Measurements from ENCODE around the gene RAC2. TPM values are rescaled to one million over a fixed set of nuclear protein-coding genes. Genes with fewer than 3 reads are reported as not detected.

RAC2 gene
- total and polyA plus RNA-seq, 4 donors: 16.7 to 217 (median 55.2) TPM

DNA sequence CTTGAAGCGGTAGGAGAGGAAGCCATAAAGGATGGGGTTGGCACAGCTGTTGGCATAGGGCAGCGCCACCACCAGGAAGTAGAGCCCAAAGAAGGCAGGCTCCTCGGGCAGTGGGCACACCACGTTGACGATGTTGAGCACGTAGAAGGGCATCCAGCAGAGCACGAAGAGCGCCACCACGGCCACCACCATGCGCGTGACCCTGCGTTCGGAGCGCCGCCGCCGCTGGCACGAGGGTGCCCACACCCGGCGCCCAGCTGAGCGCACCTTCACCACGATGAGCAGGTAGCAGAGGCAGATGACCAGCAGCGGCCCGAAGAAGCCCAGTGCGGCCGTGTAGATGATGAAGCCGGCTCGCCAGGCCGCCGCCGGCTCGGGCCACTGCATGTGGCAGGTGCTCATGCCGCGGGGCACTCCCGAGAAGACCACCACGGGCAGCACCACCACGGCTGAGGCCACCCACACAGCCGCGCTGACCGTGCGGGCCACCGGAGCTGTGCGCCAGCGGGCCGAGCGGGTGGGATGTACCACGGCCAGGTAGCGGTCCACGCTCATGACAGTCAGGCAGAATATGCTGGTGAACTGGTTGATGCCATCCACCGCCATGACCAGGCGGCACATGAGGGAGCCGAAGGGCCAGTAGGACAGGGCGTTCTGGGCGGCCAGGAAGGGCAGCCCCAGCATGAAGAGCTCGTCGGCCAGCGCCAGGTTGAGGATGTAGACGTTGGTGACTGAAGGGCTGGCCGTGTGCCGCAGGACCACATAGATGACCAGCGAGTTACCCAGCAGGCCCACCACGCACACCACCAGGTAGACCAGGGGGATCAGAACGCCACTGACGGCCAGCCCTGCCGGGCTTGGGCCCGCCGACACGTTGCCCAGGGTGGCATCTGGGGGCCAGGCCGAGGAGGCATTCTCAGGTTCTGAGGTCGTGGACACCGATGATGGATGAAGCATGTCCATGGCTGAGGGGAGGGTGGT, 36.9 kb downstream of the RAC2 start:
- Histone ChIP-seq H3K27me3 (ENCODE audit: control insufficient read depth in 3 of 3, insufficient read depth in 3 of 3, low read length in 2 of 3) (peaks cover 0 to 1% (median 0%) of the 10 kb centered on the region in 3 donors), H3K27ac (ENCODE audit: low read depth in 1 of 2, low read length in 1 of 2) (no peak overlapping the region), H3K36me3 (ENCODE audit: control insufficient read depth in 4 of 4, insufficient read depth in 4 of 4, low read length in 4 of 4) (no peaks in the 10 kb centered on the region), H3K4me1 (ENCODE audit: control insufficient read depth in 5 of 5, insufficient read depth in 5 of 5, low read length in 5 of 5) (peaks cover 0 to 5% (median 0%) of the 10 kb centered on the region in 5 donors), H3K9me3 (ENCODE audit: control insufficient read depth in 4 of 4, insufficient read depth in 3 of 4, low read length in 3 of 4) (no peaks in the 10 kb centered on the region), H3K4me3 (no peak overlapping the region), H3K9ac (ENCODE audit: insufficient read depth in 1 of 2, low read length in 2 of 2) (no peak overlapping the region)
- no peak for DNase-seq
- TF ChIP-seq, protein P1, sequence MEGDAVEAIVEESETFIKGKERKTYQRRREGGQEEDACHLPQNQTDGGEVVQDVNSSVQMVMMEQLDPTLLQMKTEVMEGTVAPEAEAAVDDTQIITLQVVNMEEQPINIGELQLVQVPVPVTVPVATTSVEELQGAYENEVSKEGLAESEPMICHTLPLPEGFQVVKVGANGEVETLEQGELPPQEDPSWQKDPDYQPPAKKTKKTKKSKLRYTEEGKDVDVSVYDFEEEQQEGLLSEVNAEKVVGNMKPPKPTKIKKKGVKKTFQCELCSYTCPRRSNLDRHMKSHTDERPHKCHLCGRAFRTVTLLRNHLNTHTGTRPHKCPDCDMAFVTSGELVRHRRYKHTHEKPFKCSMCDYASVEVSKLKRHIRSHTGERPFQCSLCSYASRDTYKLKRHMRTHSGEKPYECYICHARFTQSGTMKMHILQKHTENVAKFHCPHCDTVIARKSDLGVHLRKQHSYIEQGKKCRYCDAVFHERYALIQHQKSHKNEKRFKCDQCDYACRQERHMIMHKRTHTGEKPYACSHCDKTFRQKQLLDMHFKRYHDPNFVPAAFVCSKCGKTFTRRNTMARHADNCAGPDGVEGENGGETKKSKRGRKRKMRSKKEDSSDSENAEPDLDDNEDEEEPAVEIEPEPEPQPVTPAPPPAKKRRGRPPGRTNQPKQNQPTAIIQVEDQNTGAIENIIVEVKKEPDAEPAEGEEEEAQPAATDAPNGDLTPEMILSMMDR (IDR thresholded peaks at IDR 0.05; ENCODE audit: control extremely low read depth, extremely low read depth): no peak
- no peak for ATAC-seq (ENCODE audit: insufficient read depth, low FRiP score)
- 89 to 90% methylated on average over 68 to 71 of the region's 71 CpGs for WGBS, 2 donors

DNA sequence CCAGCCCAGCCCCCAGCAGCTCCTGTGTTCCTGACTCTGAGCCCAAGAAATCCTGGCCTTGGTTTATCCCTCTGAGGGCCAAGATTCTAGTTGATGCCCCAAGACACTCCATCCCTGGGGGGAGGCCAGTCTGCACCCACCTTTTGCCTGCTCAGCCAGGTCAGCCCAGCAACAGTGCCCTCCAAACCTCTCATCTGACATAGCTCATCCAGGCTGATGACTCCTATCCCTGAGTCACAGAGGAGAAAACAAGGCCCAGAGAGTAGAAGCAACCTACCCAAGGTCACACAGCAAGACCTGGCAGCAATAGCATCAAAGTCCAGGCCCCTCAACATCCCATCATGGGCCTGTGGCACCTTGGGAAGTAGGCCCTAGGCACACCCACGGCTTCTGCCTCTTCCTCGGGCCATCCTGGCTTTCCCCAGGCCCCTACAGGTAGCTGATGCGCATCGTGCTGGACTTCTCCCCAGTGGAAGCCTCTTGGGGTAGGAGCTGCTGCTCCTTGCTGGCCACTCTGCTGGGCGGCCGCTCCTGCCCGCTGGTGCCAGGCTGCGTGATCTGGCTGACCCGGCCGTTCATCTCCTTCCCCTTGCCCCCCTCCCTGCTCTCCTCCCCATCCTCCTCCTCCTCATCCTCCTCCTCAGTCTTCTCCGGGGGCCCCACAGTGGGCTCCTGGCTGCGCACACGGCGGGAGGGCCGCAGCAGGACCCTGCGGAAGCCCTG, 37.8 kb downstream of the RAC2 start:
- ATAC-seq (ENCODE audit: insufficient read depth, low FRiP score) (no peak), DNase-seq (no peak)
- TF ChIP-seq, protein P1 (IDR thresholded peaks at IDR 0.05; ENCODE audit: control extremely low read depth, extremely low read depth): no peak
- Histone ChIP-seq H3K9ac (ENCODE audit: insufficient read depth in 1 of 2, low read length in 2 of 2) (no peak overlapping the region), H3K27ac (ENCODE audit: low read depth in 1 of 2, low read length in 1 of 2) (no peak overlapping the region), H3K36me3 (ENCODE audit: control insufficient read depth in 4 of 4, insufficient read depth in 4 of 4, low read length in 4 of 4) (no peaks in the 10 kb centered on the region), H3K9me3 (ENCODE audit: control insufficient read depth in 4 of 4, insufficient read depth in 3 of 4, low read length in 3 of 4) (no peaks in the 10 kb centered on the region), H3K4me1 (ENCODE audit: control insufficient read depth in 5 of 5, insufficient read depth in 5 of 5, low read length in 5 of 5) (no peaks in the 10 kb centered on the region), H3K27me3 (ENCODE audit: control insufficient read depth in 3 of 3, insufficient read depth in 3 of 3, low read length in 2 of 3) (no peaks in the 10 kb centered on the region), H3K4me3 (no peak overlapping the region)
- 88 to 89% methylated on average over 15 to 16 of the region's 16 CpGs for WGBS, 2 donors

DNA sequence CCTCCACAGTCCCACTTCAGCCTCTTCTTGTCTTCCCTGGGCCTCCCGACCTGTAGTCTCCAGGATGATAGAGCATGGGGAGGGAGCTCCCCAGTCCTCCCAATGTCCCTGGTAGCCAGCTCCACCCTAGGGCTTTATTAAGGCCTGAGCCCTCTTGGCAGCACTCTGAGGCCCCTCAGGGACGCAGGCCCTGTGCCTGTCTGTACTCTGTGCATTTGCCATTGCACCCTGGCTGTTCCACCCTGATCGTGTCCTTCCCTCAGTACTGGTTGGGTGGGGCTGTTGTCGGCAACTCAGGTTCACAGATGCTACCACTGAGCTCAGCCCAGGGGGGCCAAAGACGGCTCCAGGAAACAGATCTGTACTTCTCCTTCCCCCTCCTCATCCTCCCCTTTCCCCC, 39.0 kb downstream of the RAC2 start:
- TF ChIP-seq, protein P1 (IDR thresholded peaks at IDR 0.05; ENCODE audit: control extremely low read depth, extremely low read depth): no peak
- WGBS, 2 donors: 81 to 86% methylated on average over 5 of the region's 5 CpGs
- no peak overlapping the region for H3K27ac ChIP-seq (ENCODE audit: low read depth in 1 of 2, low read length in 1 of 2)
- H3K9ac ChIP-seq (ENCODE audit: insufficient read depth in 1 of 2, low read length in 2 of 2): no peak overlapping the region
- no peak for DNase-seq
- H3K27me3 ChIP-seq (ENCODE audit: control insufficient read depth in 3 of 3, insufficient read depth in 3 of 3, low read length in 2 of 3): no peaks in the 10 kb centered on the region
- H3K9me3 ChIP-seq (ENCODE audit: control insufficient read depth in 4 of 4, insufficient read depth in 3 of 4, low read length in 3 of 4): no peaks in the 10 kb centered on the region
- H3K4me1 ChIP-seq (ENCODE audit: control insufficient read depth in 5 of 5, insufficient read depth in 5 of 5, low read length in 5 of 5): no peaks in the 10 kb centered on the region
- H3K36me3 ChIP-seq (ENCODE audit: control insufficient read depth in 4 of 4, insufficient read depth in 4 of 4, low read length in 4 of 4): no peaks in the 10 kb centered on the region
- no peak for ATAC-seq (ENCODE audit: insufficient read depth, low FRiP score)
- H3K4me3 ChIP-seq: no peak overlapping the region

Measured in lung (tissue), 12 donors.